CD4-positive, alpha-beta memory T cell (primary cell): ENCODE measurements around the gene EIF3I. TPM values are rescaled to one million over a fixed set of nuclear protein-coding genes. Genes with fewer than 3 reads are reported as not detected.

ENCODE experiments used
- CTCF ChIA-PET: fragments of 350-600 bp; sonication (Branson Sonifier 250); formaldehyde crosslinking; loops from one replicate; lab custom pipeline; 2021; ENCODE audit warnings: inconsistent platforms; ENCODE audit not compliant: partially characterized antibody; lab: Charles Lee
- POLR2A ChIA-PET: fragments of 350-600 bp; sonication (Branson Sonifier 250); formaldehyde crosslinking; loops from one replicate; lab custom pipeline; 2021; ENCODE audit not compliant: partially characterized antibody; lab: Charles Lee
- DNase-seq, 5 donors: peaks; one replicate each; pipeline versions ENCODE4 v3.0.0 to v3.0.0-alpha.2; 2020 to 2022; ENCODE audit warnings: mixed read lengths in 1 of 5
- H3K27ac ChIP-seq: one replicate; pipeline ENCODE4 v1.7.0; 2013; ENCODE audit warnings: low read depth, low read length
- H3K27me3 ChIP-seq: 2 replicates; pipeline ENCODE4 v1.7.0; 2013; ENCODE audit warnings: mild to moderate bottlenecking, low read length, moderate library complexity; ENCODE audit not compliant: insufficient read depth
- H3K36me3 ChIP-seq: 2 replicates; pipeline ENCODE4 v1.7.0; 2013; ENCODE audit warnings: mild to moderate bottlenecking, low read length, moderate library complexity; ENCODE audit not compliant: insufficient read depth
- H3K4me1 ChIP-seq: 2 replicates; pipeline ENCODE4 v1.7.0; 2013; ENCODE audit warnings: mild to moderate bottlenecking, low read length, moderate library complexity; ENCODE audit not compliant: insufficient read depth
- H3K4me3 ChIP-seq, 2 donors: one replicate each; pipeline ENCODE4 v1.7.0; 2013; ENCODE audit warnings: low read length in 2 of 2, mild to moderate bottlenecking in 1 of 2
- H3K9me3 ChIP-seq, 2 donors: one replicate each; pipeline ENCODE4 v1.7.0; 2013; ENCODE audit warnings: low read length in 2 of 2, control low read depth in 1 of 2; ENCODE audit not compliant: control insufficient read depth in 1 of 2
- H3K27ac Mint-ChIP-seq, 7 donors: one replicate each; pipeline ENCODE4 v1.8.0; 2020 to 2021; ENCODE audit warnings: mixed read lengths in 7 of 7, mild to moderate bottlenecking in 6 of 7, inconsistent platforms in 3 of 7, moderate library complexity in 3 of 7
- H3K27me3 Mint-ChIP-seq, 2 donors: one replicate each; pipeline ENCODE4 v1.8.0; 2020 to 2021; ENCODE audit warnings: mixed read lengths in 2 of 2
- H3K36me3 Mint-ChIP-seq, 2 donors: one replicate each; pipeline ENCODE4 v1.8.0; 2020 to 2021; ENCODE audit warnings: mixed read lengths in 2 of 2, inconsistent platforms in 1 of 2, mild to moderate bottlenecking in 1 of 2
- H3K4me1 Mint-ChIP-seq, 4 donors: one replicate each; pipeline ENCODE4 v1.8.0; 2020 to 2021; ENCODE audit warnings: mixed read lengths in 4 of 4, mild to moderate bottlenecking in 1 of 4
- H3K4me3 Mint-ChIP-seq, 8 donors: one replicate each; pipeline ENCODE4 v1.8.0; 2020 to 2021; ENCODE audit warnings: mixed read lengths in 8 of 8, mild to moderate bottlenecking in 7 of 8, moderate library complexity in 6 of 8, inconsistent platforms in 3 of 8
- H3K9me3 Mint-ChIP-seq, 8 donors: one replicate each; pipeline ENCODE4 v1.8.0; 2020 to 2021; ENCODE audit warnings: mixed read lengths in 8 of 8, mild to moderate bottlenecking in 5 of 8, inconsistent platforms in 3 of 8, moderate library complexity in 1 of 8
- intact Hi-C: fragments of 100-400 bp; cut with micrococcal nuclease; formaldehyde crosslinking; loops from one replicate; pipeline ENCODE4 v1.15.1; 2023
- polyA plus RNA-seq, 2 donors: library from polyadenylated mRNA; unstranded; fragments of 300-500 nt; fragmentation: Illumina TruSeq; gene quantifications; one replicate each; pipeline ENCODE4 v1.2.3, GENCODE V29; 2021
- total RNA-seq, 2 experiments: library from RNA; stranded (reverse); gene quantifications; one replicate each; pipeline ENCODE4 v1.2.3, GENCODE V29; 2021

The EIF3I gene
- total and polyA plus RNA-seq, 4 experiments from 2014 or later = 78.3 to 248 (median 125) TPM

GRCh38 chr1:32180186-32181060, 41.8 kb upstream of the EIF3I start:
- Histone ChIP-seq H3K27me3 (no peaks in the 10 kb centered on the region), H3K36me3 (peaks cover 14% of the 10 kb centered on the region), H3K9me3 (no peaks in the 10 kb centered on the region), H3K4me3 (peak overlapping the region; percentile 19 to 72), H3K4me1 (peaks cover 31% of the 10 kb centered on the region), H3K27ac (peak overlapping the region; percentile 83)
- Mint-ChIP-seq H3K4me3 (peak overlapping the region; percentile 85 to 93 (median 92)), H3K4me1 (peaks cover 29 to 59% (median 44%) of the 10 kb centered on the region in 4 donors), H3K9me3 (peaks cover 0 to 2% (median 0%) of the 10 kb centered on the region in 8 donors), H3K27me3 (no peaks in the 10 kb centered on the region), H3K27ac (peak overlapping the region; percentile 90 to 94 (median 93)), H3K36me3 (peaks cover 22 to 37% of the 10 kb centered on the region in 2 donors)
- ChIA-PET CTCF (interaction anchor here (1.2 to 2.4 kb wide), 3 partner anchors 14 to 68 kb away, joined by 3 to 11 read pairs (median 6); no protein-coding TSS in a partner anchor), POLR2A (interaction anchor here (0.5 to 3.6 kb wide), 22 partner anchors 12 to 1077 kb away, joined by 3 to 58 read pairs (median 4); partner anchors contain the start of genes BSDC1, CCDC28B, HDAC1 and IQCC)
- intact Hi-C loops = no loop called here
- DNase-seq = peak in 3 of 5 donors; percentile 19 to 51 (median 33)

- ChIA-PET POLR2A (interaction anchor here (0.5 to 3.6 kb wide), 9 partner anchors 13 to 1076 kb away, joined by 3 to 58 read pairs (median 7); partner anchors contain the start of genes CCDC28B, HDAC1, IQCC and LCK), CTCF (interaction anchor here (1.2 kb wide), 1 partner anchor 14 kb away, joined by 3 read pairs; no protein-coding TSS in a partner anchor)
- H3K9me3 ChIP-seq = no peaks in the 10 kb centered on the region
- Mint-ChIP-seq H3K27me3 (no peaks in the 10 kb centered on the region), H3K36me3 (peaks cover 24 to 39% of the 10 kb centered on the region in 2 donors), H3K27ac (peak overlapping the region; percentile 90 to 94 (median 93)), H3K4me3 (peak overlapping the region; percentile 85 to 93 (median 92)), H3K4me1 (peaks cover 31 to 61% (median 46%) of the 10 kb centered on the region in 4 donors), H3K9me3 (peaks cover 0 to 2% (median 0%) of the 10 kb centered on the region in 8 donors)
- peaks cover 15% of the 10 kb centered on the region for H3K36me3 ChIP-seq
- no peaks in the 10 kb centered on the region for H3K27me3 ChIP-seq
- H3K27ac ChIP-seq = peak overlapping the region; percentile 83
- no peak for DNase-seq
- intact Hi-C loops = no loop called here
- peaks cover 31% of the 10 kb centered on the region for H3K4me1 ChIP-seq
- peak overlapping the region in 1 of 2 donors; percentile 72 for H3K4me3 ChIP-seq
Observed at GRCh38 chr1:32181065-32181464, 41.1 kb upstream of the EIF3I start.

DNA sequence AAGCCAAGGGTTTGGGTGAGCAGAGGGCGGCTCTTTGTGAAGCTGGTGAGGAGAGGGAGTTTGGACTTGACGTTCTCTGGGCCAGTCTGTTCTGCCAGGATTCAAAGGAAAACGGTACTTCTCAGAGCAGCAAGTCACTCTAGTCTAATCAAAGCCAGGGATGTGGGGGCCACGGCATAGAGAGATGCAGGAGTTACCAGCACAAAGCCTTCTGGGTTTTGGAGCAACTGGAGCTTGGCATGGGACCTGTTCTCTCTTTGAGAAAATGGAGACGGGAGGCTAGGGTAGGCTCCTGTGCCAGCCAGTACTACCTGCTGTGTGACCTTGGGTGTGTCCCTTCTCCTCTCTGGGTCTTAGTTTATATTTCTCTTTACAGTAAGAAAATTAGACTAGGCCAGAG, 40.6 kb upstream of the EIF3I start:
- no peaks in the 10 kb centered on the region for H3K9me3 ChIP-seq
- Mint-ChIP-seq H3K9me3 (peaks cover 0 to 2% (median 0%) of the 10 kb centered on the region in 8 donors), H3K36me3 (peaks cover 29 to 44% of the 10 kb centered on the region in 2 donors), H3K27me3 (no peaks in the 10 kb centered on the region), H3K4me1 (peaks cover 36 to 65% (median 51%) of the 10 kb centered on the region in 4 donors), H3K4me3 (peak overlapping the region; percentile 52 to 93 (median 90)), H3K27ac (peak overlapping the region; percentile 47 to 94 (median 92))
- no peak for DNase-seq
- no peak overlapping the region for H3K4me3 ChIP-seq
- ChIA-PET CTCF (no interaction called here), POLR2A (interaction anchor here (0.6 to 3.6 kb wide), 4 partner anchors 16 to 69 kb away, joined by 3 to 20 read pairs (median 4); partner anchors contain the start of genes CCDC28B and LCK)
- intact Hi-C loops = no loop called here
- peaks cover 31% of the 10 kb centered on the region for H3K4me1 ChIP-seq
- H3K36me3 ChIP-seq = peaks cover 20% of the 10 kb centered on the region
- H3K27ac ChIP-seq = peak overlapping the region; percentile 83
- no peaks in the 10 kb centered on the region for H3K27me3 ChIP-seq

GRCh38 chr1:32182060-32182459, 40.1 kb upstream of the EIF3I start:
- H3K36me3 ChIP-seq = peaks cover 22% of the 10 kb centered on the region
- no peaks in the 10 kb centered on the region for H3K27me3 ChIP-seq
- peaks cover 32 to 45% of the 10 kb centered on the region in 2 donors for H3K36me3 Mint-ChIP-seq
- no peak overlapping the region for H3K4me3 ChIP-seq
- ChIA-PET POLR2A (interaction anchor here (0.6 to 3.6 kb wide), 4 partner anchors 16 to 69 kb away, joined by 3 to 20 read pairs (median 4); partner anchors contain the start of genes CCDC28B and LCK), CTCF (interaction anchor here (1.0 kb wide), 1 partner anchor 16 kb away, joined by 3 read pairs; no protein-coding TSS in a partner anchor)
- intact Hi-C loops = no loop called here
- H3K4me1 ChIP-seq = peaks cover 31% of the 10 kb centered on the region
- DNase-seq = no peak
- H3K9me3 ChIP-seq = no peaks in the 10 kb centered on the region
- peak overlapping the region in 5 of 7 donors; percentile 22 to 90 (median 62) for H3K27ac Mint-ChIP-seq
- H3K27ac ChIP-seq = no peak overlapping the region
- peaks cover 37 to 65% (median 52%) of the 10 kb centered on the region in 4 donors for H3K4me1 Mint-ChIP-seq
- peak overlapping the region in 2 of 8 donors; percentile 10 to 85 for H3K4me3 Mint-ChIP-seq
- H3K27me3 Mint-ChIP-seq = no peaks in the 10 kb centered on the region
- peaks cover 0 to 2% (median 0%) of the 10 kb centered on the region in 8 donors for H3K9me3 Mint-ChIP-seq

DNA sequence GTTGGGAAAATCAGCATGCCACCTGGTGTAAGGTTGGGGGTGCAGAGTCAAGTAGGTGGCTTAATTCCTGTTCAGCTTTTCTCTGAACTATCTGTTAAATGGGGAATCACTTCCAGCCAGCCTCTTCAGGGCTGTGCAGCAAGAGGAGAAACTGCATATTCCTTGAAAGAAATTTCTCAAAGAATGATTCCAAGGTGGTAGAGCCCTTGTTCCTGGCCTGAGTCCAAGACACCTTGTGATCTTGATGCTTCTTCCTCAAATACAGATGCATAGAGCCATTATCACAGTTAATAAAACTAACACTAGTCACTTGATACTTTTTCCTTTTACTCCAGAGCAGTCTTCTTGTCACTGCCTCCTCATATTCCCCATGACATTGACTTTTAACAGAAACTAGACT, 37.6 kb upstream of the EIF3I start:
- Mint-ChIP-seq H3K27me3 (no peaks in the 10 kb centered on the region), H3K27ac (peak overlapping the region in 2 of 7 donors; percentile 4 to 70), H3K9me3 (peaks cover 0 to 2% (median 0%) of the 10 kb centered on the region in 8 donors), H3K4me3 (no peak overlapping the region), H3K36me3 (peaks cover 50 to 64% of the 10 kb centered on the region in 2 donors), H3K4me1 (peaks cover 34 to 53% (median 45%) of the 10 kb centered on the region in 4 donors)
- CTCF ChIA-PET = no interaction called here
- Histone ChIP-seq H3K4me1 (peaks cover 21% of the 10 kb centered on the region), H3K4me3 (no peak overlapping the region), H3K9me3 (no peaks in the 10 kb centered on the region), H3K36me3 (peaks cover 47% of the 10 kb centered on the region), H3K27me3 (no peaks in the 10 kb centered on the region), H3K27ac (no peak overlapping the region)
- no peak for DNase-seq
- intact Hi-C loops = no loop called here
- POLR2A ChIA-PET = interaction anchor here (1.5 kb wide), 1 partner anchor 16 kb away, joined by 4 read pairs; the partner anchor contains the start of gene CCDC28B

DNA sequence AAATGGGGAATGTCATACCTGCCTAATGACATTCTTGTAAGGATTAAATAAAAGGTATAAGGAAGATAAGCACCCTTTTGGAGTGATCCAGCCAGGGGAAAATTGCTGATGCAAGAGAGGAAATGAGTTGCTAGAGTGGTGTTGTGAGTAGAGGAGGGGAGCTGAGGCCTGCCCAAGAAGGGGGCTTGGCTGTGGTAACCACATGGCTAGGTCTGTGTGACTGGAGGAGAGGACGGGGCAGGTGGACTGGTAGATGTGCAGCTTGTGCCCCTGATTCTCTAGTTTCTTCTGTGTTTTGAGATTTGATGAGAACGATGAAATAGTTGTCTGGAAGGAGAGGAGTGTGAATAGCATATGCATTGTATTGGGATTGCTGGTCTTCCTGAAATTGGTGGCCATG, 36.1 kb upstream of the EIF3I start:
- Histone ChIP-seq H3K36me3 (peaks cover 59% of the 10 kb centered on the region), H3K27me3 (no peaks in the 10 kb centered on the region), H3K9me3 (no peaks in the 10 kb centered on the region), H3K4me3 (no peak overlapping the region), H3K27ac (no peak overlapping the region), H3K4me1 (peaks cover 13% of the 10 kb centered on the region)
- peaks cover 27 to 41% (median 36%) of the 10 kb centered on the region in 4 donors for H3K4me1 Mint-ChIP-seq
- H3K27me3 Mint-ChIP-seq = no peaks in the 10 kb centered on the region
- CTCF ChIA-PET = interaction anchor here (1.2 kb wide), 1 partner anchor 9 kb away, joined by 3 read pairs; no protein-coding TSS in a partner anchor
- POLR2A ChIA-PET = interaction anchor here (0.7 kb wide), 1 partner anchor 14 kb away, joined by 3 read pairs; the partner anchor contains the start of gene CCDC28B
- peaks cover 57 to 68% of the 10 kb centered on the region in 2 donors for H3K36me3 Mint-ChIP-seq
- peaks cover 0 to 2% (median 0%) of the 10 kb centered on the region in 8 donors for H3K9me3 Mint-ChIP-seq
- intact Hi-C loops = no loop called here
- DNase-seq = no peak
- no peak overlapping the region for H3K4me3 Mint-ChIP-seq
- peak overlapping the region in 1 of 7 donors; percentile 6 for H3K27ac Mint-ChIP-seq
